Endothelial cell of umbilical vein (primary cell): ENCODE results near the gene NFKBIE. TPM values are rescaled to one million over a fixed set of nuclear protein-coding genes. Genes with fewer than 3 reads are reported as not detected.

Source experiments
- BruUV-seq: library from RNA; stranded (reverse); fragments of 400-500 nt; replicated peaks from 2 replicates; lab custom pipeline; 2021; lab: Mats Ljungman, UMichigan
- CTCF ChIA-PET: fragments of 300-600, 350-600 bp; sonication (Branson Sonifier 250); formaldehyde crosslinking; loops from one replicate; lab custom pipeline; 2021; ENCODE audit warnings: antibody characterized with exemption, inconsistent platforms; lab: Charles Lee
- POLR2A ChIA-PET: fragments of 300-600, 350-600 bp; sonication (Branson Sonifier 250); formaldehyde crosslinking; loops from one replicate; lab custom pipeline; 2021; ENCODE audit warnings: antibody characterized with exemption, inconsistent platforms; lab: Charles Lee
- DNase-seq: peaks from one replicate; pipeline ENCODE4 v3.0.0-alpha.2; 2011; ENCODE audit warnings: low read depth, low spot score
- FAIRE-seq: peaks from 2 replicates; lab custom pipeline; 2011; peaks lifted over from hg19 to GRCh38; lab: Jason Lieb, UNC
- H2AFZ ChIP-seq: 2 replicates; pipeline ENCODE4 v1.6.0; 2012; ENCODE audit warnings: low read depth, low read length, control low read depth, inconsistent platforms
- H3K27ac ChIP-seq: 2 replicates; pipeline ENCODE4 v1.5.1; 2011; ENCODE audit warnings: low read depth, mild to moderate bottlenecking, control low read depth, low read length, moderate library complexity; ENCODE audit not compliant: insufficient read depth
- H3K27me3 ChIP-seq, 2 experiments: 2 replicates each; pipeline versions ENCODE4 v1.6.0 to v1.6.1; 2011; ENCODE audit warnings: low read length in 2 of 2, mixed read lengths in 1 of 2; ENCODE audit not compliant: control insufficient read depth in 2 of 2, insufficient read depth in 2 of 2
- H3K36me3 ChIP-seq, 2 experiments: 2 replicates in 1 of 2; 3 replicates in 1 of 2; pipeline ENCODE4 v1.5.1; 2011; ENCODE audit warnings: low read length in 2 of 2, mild to moderate bottlenecking in 1 of 2, moderate library complexity in 1 of 2; ENCODE audit not compliant: control insufficient read depth in 2 of 2, insufficient read depth in 2 of 2; ENCODE audit errors: extremely low read depth in 1 of 2
- H3K4me1 ChIP-seq: 3 replicates; pipeline ENCODE4 v1.5.1; 2011; ENCODE audit warnings: mild to moderate bottlenecking, low read length; ENCODE audit not compliant: control insufficient read depth, insufficient read depth; ENCODE audit errors: extremely low read depth
- H3K4me2 ChIP-seq: 2 replicates; pipeline ENCODE4 v1.6.1; 2011; ENCODE audit warnings: low read length, control low read depth, mixed read lengths; ENCODE audit not compliant: insufficient read depth
- H3K4me3 ChIP-seq, 3 experiments: fragments of 200-600 bp in 1 of 3; sonication (generic), shearing (Covaris generic) in 1 of 3; replicated peaks in 1 of 3; 2 replicates each; pipeline ENCODE4 v1.5.1; 2011 to 2016; ENCODE audit warnings: control low read depth in 3 of 3, low read length in 3 of 3, mild to moderate bottlenecking in 2 of 3, inconsistent platforms in 1 of 3, low read depth in 1 of 3, moderate library complexity in 1 of 3; ENCODE audit not compliant: insufficient read depth in 1 of 3
- H3K79me2 ChIP-seq: 2 replicates; pipeline ENCODE4 v1.6.0; 2012; ENCODE audit warnings: low read length, inconsistent platforms; ENCODE audit not compliant: control insufficient read depth, insufficient read depth
- H3K9ac ChIP-seq: replicated peaks from 2 replicates; pipeline ENCODE3; 2011; ENCODE audit warnings: low read length, control low read depth; ENCODE audit not compliant: insufficient read depth; ENCODE audit errors: extremely low read depth
- H3K9me1 ChIP-seq: replicated peaks from 3 replicates; pipeline ENCODE4 v1.6.0; 2011; ENCODE audit warnings: mild to moderate bottlenecking, low read length; ENCODE audit not compliant: control insufficient read depth, insufficient read depth; ENCODE audit errors: extremely low read depth
- H3K9me3 ChIP-seq: replicated peaks from 2 replicates; pipeline ENCODE4 v1.5.1; 2012; ENCODE audit warnings: low read length, inconsistent platforms; ENCODE audit not compliant: control insufficient read depth, insufficient read depth
- H4K20me1 ChIP-seq: replicated peaks from 2 replicates; pipeline ENCODE3; 2011; ENCODE audit warnings: mild to moderate bottlenecking, low read length; ENCODE audit not compliant: control insufficient read depth, insufficient read depth; ENCODE audit errors: extremely low read depth
- EZH2 ChIP-seq: IDR thresholded peaks from 2 replicates; pipeline ENCODE4 v1.6.1; 2012; ENCODE audit warnings: borderline replicate concordance, low read depth, mild to moderate bottlenecking, moderate library complexity, low read length, inconsistent platforms; ENCODE audit not compliant: severe bottlenecking
- FOS ChIP-seq: IDR thresholded peaks from 2 replicates; pipeline ENCODE4 v1.6.1; 2011; ENCODE audit warnings: mild to moderate bottlenecking, low read length, moderate library complexity, borderline replicate concordance; ENCODE audit not compliant: insufficient read depth
- GATA2 ChIP-seq: IDR thresholded peaks from 2 replicates; pipeline ENCODE4 v1.7.0; 2011; ENCODE audit warnings: low read depth, mild to moderate bottlenecking, moderate library complexity, mixed read lengths, low read length; ENCODE audit not compliant: insufficient read length, insufficient read depth
- JUN ChIP-seq: IDR thresholded peaks from 2 replicates; pipeline ENCODE4 v1.6.1; 2011; ENCODE audit warnings: borderline replicate concordance, low read depth; ENCODE audit not compliant: insufficient read length, insufficient read depth
- MYC ChIP-seq: IDR thresholded peaks from one replicate; pipeline ENCODE4 v1.6.1; 2011; ENCODE audit warnings: mild to moderate bottlenecking, low read depth, low read length
- POLR2A ChIP-seq: IDR thresholded peaks from 2 replicates; pipeline ENCODE4 v1.6.1; 2012; ENCODE audit warnings: low read depth, mild to moderate bottlenecking, control low read depth, low read length
- POLR2AphosphoS5 ChIP-seq: IDR thresholded peaks from 2 replicates; pipeline ENCODE4 v1.6.1; 2012; ENCODE audit warnings: low read depth, mild to moderate bottlenecking, control low read depth, low read length, moderate library complexity; ENCODE audit not compliant: insufficient read depth
- dilution Hi-C: fragments of 300-500 bp; cut with MboI; formaldehyde crosslinking; loops from one replicate; pipeline ENCODE4 v1.15.0; 2019; ENCODE audit warnings: low sequenced_read_pairs; ENCODE audit not compliant: extremely low pct_ligation_motif_present
- intact Hi-C: fragments of 100-400 bp; cut with micrococcal nuclease; formaldehyde crosslinking; loops from one replicate; pipeline ENCODE4 v1.10.0; 2022
- polyA plus RNA-seq, 4 experiments: library from polyadenylated mRNA; depleted of rRNA in 3 of 4; stranded (reverse) in 3 of 4; unstranded in 1 of 4; fragments of >200 nt; gene quantifications; 2 replicates each; pipeline versions ENCODE4 v1.2.1 to v1.2.3, GENCODE V29; 2011 to 2012; ENCODE audit warnings: missing spikeins in 1 of 4
- total RNA-seq: library from RNA; stranded (reverse); gene quantifications from 2 replicates; pipeline ENCODE4 v1.2.3, GENCODE V29; 2021
- TF ChIP-seq, protein P1 (sequence below), 2 donors: IDR thresholded peaks; 1 replicate in 1 of 2; 2 replicates in 1 of 2; pipeline ENCODE4 v1.5.1; 2011; ENCODE audit warnings: low read length in 2 of 2, mild to moderate bottlenecking in 2 of 2, moderate library complexity in 2 of 2, control low read depth in 1 of 2, inconsistent platforms in 1 of 2, low read depth in 1 of 2; ENCODE audit not compliant: insufficient read depth in 1 of 2; ENCODE audit errors: extremely low read depth in 1 of 2
- TF ChIP-seq, protein P2 (sequence below): IDR thresholded peaks from 2 replicates; pipeline ENCODE4 v1.6.1; 2011; ENCODE audit not compliant: insufficient read depth, insufficient read length

The NFKBIE gene
- total and polyA plus RNA-seq, 2 donors (not counting 3 experiments of a cell fraction or from before 2014, with no cell fraction given): 19.0 to 22.6 TPM

DNA sequence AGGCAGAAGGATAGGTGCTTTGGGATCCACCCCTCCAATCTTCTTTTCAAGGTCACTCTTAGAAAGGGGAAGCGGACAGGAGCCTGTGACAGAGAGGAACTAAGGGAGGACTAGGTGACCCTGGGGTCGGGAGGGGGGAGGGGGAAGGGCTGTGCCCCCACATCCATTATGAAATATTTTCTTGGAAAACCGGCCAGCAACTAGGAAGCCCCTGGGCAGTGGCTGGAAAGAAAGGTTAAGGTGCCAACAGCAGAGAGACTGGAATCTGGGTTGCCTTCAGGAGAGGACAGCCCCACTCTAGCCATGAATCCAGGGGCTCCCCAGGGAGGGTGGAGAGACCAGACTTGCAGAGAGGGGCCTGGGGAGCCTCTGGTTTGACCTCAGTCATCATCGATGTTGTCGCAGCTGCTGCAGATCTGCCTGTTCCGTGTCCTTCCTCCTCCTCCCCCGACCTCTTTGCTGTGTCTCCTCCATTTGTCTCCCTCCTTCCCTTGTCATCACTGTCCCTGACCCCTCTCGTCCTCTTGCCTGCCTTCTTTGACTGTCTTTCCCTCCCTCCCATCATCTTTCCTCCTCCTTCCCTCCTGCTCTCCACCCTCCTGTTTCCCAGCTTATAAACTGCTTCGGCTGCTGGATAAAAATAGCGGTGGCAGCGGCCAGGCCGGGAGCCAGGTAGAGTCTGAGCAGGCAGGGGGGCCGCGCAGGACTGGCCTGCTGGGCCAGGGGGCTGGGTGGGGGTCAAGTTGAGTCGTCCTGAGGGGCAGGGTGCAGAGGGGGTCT is 38.8 kb downstream of the NFKBIE start:
- POLR2A ChIA-PET: no interaction called here
- peaks cover 36% of the 10 kb centered on the region for H3K4me1 ChIP-seq
- H3K9ac ChIP-seq: no peak overlapping the region
- TF ChIP-seq, protein P1, sequence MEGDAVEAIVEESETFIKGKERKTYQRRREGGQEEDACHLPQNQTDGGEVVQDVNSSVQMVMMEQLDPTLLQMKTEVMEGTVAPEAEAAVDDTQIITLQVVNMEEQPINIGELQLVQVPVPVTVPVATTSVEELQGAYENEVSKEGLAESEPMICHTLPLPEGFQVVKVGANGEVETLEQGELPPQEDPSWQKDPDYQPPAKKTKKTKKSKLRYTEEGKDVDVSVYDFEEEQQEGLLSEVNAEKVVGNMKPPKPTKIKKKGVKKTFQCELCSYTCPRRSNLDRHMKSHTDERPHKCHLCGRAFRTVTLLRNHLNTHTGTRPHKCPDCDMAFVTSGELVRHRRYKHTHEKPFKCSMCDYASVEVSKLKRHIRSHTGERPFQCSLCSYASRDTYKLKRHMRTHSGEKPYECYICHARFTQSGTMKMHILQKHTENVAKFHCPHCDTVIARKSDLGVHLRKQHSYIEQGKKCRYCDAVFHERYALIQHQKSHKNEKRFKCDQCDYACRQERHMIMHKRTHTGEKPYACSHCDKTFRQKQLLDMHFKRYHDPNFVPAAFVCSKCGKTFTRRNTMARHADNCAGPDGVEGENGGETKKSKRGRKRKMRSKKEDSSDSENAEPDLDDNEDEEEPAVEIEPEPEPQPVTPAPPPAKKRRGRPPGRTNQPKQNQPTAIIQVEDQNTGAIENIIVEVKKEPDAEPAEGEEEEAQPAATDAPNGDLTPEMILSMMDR (IDR thresholded peaks at IDR 0.05; ENCODE audit: extremely low read depth in 1 of 2, insufficient read depth in 1 of 2, low read depth in 1 of 2, low read length in 2 of 2): no peak
- TF ChIP-seq JUN: no peak
- TF ChIP-seq MYC: no peak
- TF ChIP-seq, protein P2, sequence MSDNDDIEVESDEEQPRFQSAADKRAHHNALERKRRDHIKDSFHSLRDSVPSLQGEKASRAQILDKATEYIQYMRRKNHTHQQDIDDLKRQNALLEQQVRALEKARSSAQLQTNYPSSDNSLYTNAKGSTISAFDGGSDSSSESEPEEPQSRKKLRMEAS: no peak
- TF ChIP-seq FOS: no peak
- no peak for TF ChIP-seq EZH2
- TF ChIP-seq POLR2A: no peak
- no peak for TF ChIP-seq POLR2AphosphoS5
- TF ChIP-seq GATA2: no peak
- BruUV-seq: no TSS peak
- no peak overlapping the region for H3K4me3 ChIP-seq
- intact Hi-C loops: no loop called here
- no peaks in the 10 kb centered on the region for H3K27me3 ChIP-seq
- no peak overlapping the region for H3K4me2 ChIP-seq
- FAIRE-seq (no peak), DNase-seq (no peak)
- no peak overlapping the region for H3K27ac ChIP-seq
- CTCF ChIA-PET: interaction anchor here (1.7 to 9.2 kb wide), 4 partner anchors 8 to 65 kb away, joined by 4 to 84 read pairs (median 38); no protein-coding TSS in a partner anchor
- no peak overlapping the region for H2AFZ ChIP-seq
- H3K36me3 ChIP-seq: peaks cover 2 to 16% of the 10 kb centered on the region in 2 experiments
- no peaks in the 10 kb centered on the region for H3K9me3 ChIP-seq
- dilution Hi-C loops: no loop called here
- H3K79me2 ChIP-seq: peaks cover 83% of the 10 kb centered on the region
- no peaks in the 10 kb centered on the region for H4K20me1 ChIP-seq
- no peaks in the 10 kb centered on the region for H3K9me1 ChIP-seq
